22Rv1 (cell line): ENCODE results near the gene GDPD1.

Experiments used
- H3K27ac ChIP-seq: fragments of 450-650 bp; 2 replicates; pipeline ENCODE4 v1.5.1; 2017
- ZFX ChIP-seq: fragments of 450-650 bp; IDR thresholded peaks from 2 replicates; pipeline ENCODE4 v1.6.1; 2017; ENCODE audit warnings: antibody characterized with exemption, borderline replicate concordance
- TF ChIP-seq, protein P1 (sequence below): fragments of 450-650 bp; IDR thresholded peaks from 2 replicates; pipeline ENCODE4 v1.5.1; 2017; ENCODE audit warnings: mild to moderate bottlenecking

Gene GDPD1

GRCh38 chr17:59244081-59244480 is 23.8 kb downstream of the GDPD1 start:
- H3K27ac ChIP-seq: no peak overlapping the region
- TF ChIP-seq, protein P1, sequence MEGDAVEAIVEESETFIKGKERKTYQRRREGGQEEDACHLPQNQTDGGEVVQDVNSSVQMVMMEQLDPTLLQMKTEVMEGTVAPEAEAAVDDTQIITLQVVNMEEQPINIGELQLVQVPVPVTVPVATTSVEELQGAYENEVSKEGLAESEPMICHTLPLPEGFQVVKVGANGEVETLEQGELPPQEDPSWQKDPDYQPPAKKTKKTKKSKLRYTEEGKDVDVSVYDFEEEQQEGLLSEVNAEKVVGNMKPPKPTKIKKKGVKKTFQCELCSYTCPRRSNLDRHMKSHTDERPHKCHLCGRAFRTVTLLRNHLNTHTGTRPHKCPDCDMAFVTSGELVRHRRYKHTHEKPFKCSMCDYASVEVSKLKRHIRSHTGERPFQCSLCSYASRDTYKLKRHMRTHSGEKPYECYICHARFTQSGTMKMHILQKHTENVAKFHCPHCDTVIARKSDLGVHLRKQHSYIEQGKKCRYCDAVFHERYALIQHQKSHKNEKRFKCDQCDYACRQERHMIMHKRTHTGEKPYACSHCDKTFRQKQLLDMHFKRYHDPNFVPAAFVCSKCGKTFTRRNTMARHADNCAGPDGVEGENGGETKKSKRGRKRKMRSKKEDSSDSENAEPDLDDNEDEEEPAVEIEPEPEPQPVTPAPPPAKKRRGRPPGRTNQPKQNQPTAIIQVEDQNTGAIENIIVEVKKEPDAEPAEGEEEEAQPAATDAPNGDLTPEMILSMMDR: no peak
- no peak for TF ChIP-seq ZFX

DNA sequence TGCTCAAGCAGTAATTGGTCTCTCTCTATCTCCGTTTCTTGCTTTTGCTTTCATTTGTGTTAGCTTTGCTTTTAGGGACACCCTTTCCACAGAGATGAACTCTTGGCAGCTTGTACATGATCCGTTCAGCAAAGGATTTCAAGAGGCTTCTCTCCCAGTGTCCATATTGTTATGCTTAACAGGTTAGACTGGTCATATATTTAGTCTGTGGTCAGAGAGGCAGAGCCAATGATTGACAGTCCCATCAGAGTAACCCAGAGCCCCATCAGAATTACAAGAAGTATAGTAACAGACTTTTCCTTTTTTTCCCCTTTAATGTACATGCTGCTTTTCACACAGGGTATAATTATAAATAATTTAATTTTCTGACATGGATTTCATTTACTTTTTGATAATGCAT is 34.4 kb downstream of the GDPD1 start:
- H3K27ac ChIP-seq: no peak overlapping the region
- TF ChIP-seq, protein P1: no peak
- no peak for TF ChIP-seq ZFX

- TF ChIP-seq ZFX: no peak
- TF ChIP-seq, protein P1: no peak
- H3K27ac ChIP-seq: no peak overlapping the region
These were observed 36.8 kb downstream of the GDPD1 start for GRCh38 chr17:59257101-59257500.

DNA sequence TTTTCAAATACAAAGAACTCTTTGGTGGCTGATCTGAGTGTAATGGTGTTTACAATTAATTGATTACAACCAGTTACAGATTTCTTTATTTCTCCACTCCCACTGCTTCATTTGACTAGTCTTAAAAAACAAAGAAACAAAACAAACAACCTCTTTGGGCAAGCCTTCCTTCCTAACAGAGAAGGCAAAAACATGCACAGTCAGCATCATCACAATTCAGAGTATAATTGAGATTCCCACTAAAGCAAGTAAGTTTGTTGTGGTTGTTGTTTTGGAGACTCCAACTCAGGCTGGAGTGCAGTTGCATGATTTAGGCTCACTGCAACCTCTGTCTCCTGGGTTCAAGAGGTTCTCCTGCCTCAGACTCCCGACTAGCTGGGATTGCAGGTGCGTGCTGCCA is 40.4 kb downstream of the GDPD1 start:
- no peak overlapping the region for H3K27ac ChIP-seq
- TF ChIP-seq, protein P1: no peak
- no peak for TF ChIP-seq ZFX

DNA sequence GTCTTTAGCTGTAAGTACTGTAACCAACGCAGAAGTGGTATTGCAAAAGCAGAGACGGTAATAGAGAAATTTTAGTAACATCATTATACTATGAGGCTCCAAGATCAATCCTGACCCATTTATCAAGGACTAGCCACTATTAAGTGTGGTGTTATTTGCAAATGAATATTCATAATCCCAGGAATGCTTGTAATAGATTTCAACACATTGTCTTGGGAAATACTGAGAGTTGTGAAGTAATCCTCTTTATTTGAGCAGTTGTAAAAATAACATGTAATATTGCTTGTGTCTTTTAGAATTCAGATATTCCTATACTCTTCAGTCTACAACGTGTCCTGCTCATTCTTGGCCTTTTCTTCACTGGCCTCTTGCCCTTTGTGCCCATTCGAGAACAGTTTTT is 46.4 kb downstream of the GDPD1 start:
- no peak overlapping the region for H3K27ac ChIP-seq
- TF ChIP-seq ZFX: no peak

GRCh38 chr17:59267776-59268175 is 47.5 kb downstream of the GDPD1 start:
- no peak for TF ChIP-seq ZFX
- TF ChIP-seq, protein P1: no peak
- no peak overlapping the region for H3K27ac ChIP-seq

GRCh38 chr17:59275618-59276017 is 55.3 kb downstream of the GDPD1 start:
- TF ChIP-seq ZFX: no peak
- TF ChIP-seq, protein P1: no peak
- H3K27ac ChIP-seq: no peak overlapping the region

- TF ChIP-seq, protein P1: no peak
- TF ChIP-seq ZFX: no peak
- no peak overlapping the region for H3K27ac ChIP-seq
These were observed 56.7 kb downstream of the GDPD1 start for GRCh38 chr17:59277031-59277430.
